ENCODE measurements around the gene APC.
A peak's percentile ranks its signal among the peaks of the same experiment; 100 is the strongest.
"Not testable (repeated sequence)": the region's sequence is repeated elsewhere in the genome, so short reads cannot be mapped to it uniquely, and the experiment has no call there.

Gene APC

DNA sequence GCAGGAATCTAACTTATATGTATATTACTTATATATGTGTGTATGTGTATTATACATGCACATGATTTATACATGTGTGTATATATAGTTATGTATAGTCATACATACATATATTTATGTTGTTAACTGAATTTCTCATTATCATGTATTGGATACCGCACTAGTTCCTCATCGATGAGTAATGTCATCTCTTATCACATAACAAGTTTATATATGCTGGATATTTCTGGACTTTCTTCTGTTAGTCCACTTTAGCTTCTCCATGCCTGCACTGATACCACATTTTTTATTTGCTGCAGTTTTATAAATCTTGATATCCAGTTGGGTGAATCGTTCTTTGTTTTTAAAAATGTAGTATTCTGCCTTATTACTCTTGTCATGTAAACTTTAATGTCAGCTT lies 50.2 kb downstream of the APC start:
- no peak for DNase-seq

DNA sequence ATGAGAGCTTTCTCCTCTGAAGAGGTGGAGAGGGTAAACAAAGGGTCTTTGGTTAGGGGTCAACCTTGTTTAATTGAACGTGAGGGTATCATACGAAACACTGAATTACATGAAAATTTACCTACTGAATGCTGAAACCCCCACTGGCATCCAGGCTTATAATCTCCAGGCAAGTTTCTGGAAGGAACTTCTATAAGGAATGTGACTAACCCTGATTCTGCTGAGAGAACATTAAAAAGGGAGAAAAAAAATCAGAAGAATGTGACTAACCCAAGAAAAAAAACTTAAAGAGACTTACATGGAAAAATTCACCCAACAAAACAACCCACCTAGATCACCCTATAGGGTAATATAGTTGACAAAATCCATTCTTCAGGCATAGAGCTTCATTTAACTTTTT lies 55.5 kb downstream of the APC start:
- DNase-seq, result no peak

DNA sequence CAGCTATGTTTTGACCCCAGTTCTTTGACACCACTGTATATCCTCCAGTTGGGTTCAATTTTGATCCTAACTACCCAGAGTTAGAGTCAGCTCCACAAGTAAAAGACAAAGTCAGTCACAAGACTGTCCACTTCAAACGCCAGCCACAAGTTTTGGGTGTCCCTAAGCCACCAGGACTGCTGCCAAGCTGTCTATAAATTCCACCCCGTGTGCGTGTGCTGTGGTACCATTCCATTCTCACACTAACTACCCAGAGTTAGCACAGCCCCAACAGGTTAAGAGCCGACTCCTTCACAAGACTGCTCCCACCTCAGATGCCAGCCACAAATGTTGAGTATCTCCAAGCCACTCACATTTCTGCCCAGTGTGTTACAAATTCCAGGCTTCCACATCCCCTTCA lies 56.7 kb downstream of the APC start:
- DNase-seq, result no peak

DNA sequence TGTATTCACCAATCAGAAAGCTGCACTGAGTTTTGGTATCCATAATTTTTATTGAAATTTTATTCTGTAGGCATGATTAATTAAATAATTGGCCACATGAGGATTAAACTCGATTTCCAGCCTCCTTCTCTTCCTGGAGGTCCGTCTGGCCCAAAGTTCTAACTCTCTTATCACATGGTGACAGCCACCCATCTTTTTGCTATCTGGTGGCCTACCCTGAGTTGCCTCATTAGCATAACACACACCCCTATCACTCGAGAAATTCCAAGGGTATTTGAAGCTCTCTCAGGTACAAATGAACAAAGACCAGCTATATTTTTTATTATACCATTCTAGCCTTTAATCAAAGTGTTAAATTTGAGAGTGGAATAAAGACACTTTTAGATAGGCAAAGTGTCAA lies 57.7 kb downstream of the APC start:
- no peak for DNase-seq

DNA sequence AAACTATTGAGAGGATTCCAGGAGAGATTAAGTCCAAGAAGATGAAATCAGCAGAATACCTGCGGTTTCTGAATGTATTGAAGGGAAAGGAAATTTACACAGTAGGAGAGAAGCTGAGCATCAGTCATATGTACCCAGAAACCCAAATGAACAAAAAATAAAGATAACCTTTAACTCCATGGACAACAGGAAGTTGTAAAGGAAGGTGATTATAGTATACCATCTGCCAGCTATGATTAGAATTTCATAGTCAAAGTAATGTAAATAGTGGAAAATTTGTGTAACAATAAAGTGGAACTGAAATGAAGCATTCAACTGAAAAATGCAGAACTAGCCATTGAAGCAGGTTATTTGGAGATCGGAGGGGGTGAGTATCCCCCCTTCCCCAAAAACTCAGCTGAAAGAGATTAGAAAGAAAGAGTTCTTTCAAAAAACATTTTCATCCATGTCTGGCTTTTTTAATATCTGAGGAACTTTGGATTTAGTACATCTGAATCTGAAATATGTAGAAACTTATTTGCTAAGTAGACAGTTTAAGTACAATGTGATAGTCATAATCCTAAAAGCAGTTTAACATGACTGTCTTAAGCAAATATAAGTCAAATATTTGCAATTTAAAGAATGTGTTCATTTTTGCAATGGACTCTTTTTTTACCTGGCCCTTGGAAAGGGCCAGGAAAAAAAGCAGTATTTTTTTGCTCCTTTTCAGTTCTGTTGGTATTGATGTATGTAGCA lies 58.4 kb downstream of the APC start:
- no peak for DNase-seq

DNA sequence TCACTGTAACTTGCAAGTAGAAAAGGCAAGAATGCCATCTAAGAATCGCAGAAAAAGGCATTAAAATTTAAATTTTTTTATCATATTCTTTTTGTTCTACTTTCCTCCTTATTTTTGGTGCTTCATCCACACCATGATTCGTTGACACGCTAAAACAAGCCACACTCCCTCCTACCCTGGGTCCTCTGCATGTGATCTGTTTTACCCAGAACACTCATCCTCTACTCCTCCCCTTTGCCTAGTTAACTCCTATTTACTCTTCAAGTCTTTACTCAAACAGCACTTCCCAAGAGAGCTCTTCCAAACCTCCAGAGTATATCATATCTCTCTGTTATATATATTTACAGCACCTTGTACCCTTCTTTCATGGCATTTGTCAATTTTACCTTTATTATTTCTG lies 62.0 kb downstream of the APC start:
- DNase-seq, result no peak

DNA sequence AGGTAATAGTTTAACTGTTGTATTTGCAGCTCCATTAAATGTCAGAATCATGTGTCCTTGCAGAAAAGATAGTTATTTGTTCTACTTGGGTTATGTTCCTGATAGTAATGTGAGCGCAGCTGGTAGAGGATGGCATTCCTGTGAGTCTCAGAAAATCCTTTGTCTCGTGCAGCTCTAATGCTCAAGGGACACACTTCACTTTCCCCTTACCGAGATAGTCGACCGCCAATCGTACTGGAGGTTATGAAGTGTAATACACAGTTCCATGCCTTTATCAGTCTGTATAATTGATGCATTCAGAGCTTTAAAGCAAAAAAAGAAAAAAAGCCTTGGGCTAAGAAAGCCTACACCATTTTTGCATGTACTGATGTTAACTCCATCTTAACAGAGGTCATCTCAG lies 63.2 kb downstream of the APC start:
- DNase-seq, result no peak

DNA sequence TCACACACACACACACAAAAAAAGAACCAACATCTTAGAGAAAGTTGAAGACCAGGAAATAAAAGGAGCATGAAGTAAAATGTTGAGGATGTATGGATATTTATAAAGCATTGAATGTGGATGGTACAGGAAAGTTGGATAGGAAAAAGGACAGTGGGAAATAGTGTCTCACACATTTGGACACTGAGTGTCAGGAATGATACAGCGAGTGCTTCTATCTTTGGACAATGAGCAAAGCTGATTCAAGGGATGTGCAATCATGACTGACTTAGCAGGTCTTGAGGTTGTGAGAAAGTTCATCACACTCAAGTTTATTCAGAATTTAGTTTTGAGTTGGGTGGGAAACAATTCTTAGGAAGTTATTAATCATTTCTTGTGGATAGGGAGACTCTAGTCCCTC lies 73.3 kb downstream of the APC start:
- no peak for DNase-seq

DNA sequence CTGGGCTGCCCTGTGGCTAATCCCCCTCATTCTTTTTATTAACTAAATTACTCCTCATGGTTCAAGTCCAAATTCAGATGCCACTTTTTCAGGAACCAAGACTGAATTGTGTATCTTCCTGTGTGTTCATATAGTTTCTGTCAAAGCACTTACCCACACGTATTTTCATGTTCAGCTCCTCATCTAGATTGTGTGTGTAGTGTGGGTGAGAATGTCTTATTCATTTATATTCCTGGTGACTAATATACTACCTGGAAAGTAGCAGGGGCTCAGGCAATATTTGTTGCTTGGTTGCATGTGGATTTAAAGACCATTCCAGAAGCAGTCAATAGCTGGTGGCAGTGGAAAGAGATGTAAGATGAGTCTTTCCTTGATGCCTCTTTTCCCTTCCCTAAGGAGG lies 74.9 kb downstream of the APC start:
- DNase-seq, result no peak

DNA sequence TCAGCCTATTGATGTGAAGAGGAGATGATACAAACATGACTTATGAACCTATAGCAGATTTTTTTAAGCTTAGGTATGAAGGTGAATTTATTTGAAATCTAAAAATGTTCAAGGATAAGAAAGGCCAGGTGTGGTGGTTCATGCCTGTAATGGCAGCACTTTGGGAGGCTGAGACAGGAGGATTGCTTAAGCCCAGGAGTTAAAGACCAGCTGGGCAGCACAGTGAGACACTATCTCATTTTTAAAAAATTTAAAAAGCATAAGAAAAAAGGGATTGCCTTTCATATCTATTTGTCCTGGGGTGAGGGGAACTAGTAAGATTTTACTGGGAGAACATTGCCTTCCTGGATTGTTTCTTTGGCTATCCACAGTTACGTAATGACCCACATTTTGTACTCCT lies 82.6 kb downstream of the APC start:
- no peak for DNase-seq

DNA sequence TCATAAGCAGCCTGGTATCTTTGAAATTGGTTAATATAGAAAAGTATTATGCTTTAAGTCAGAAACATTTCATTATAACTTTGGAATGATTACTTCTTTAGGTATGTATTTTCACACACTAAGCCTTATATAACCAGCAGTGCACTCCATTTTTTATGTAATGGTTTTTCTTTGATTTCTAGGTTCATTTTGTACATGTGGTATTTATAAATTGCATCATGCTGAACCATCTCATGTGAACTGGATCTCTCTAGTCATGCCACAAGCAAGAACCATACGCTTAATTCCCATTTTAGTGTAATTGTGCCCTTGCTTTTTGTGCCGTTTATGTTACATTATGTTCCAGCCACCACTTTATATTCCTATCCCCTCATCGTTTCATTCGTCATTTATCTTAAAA lies 84.8 kb downstream of the APC start:
- no peak for DNase-seq

DNA sequence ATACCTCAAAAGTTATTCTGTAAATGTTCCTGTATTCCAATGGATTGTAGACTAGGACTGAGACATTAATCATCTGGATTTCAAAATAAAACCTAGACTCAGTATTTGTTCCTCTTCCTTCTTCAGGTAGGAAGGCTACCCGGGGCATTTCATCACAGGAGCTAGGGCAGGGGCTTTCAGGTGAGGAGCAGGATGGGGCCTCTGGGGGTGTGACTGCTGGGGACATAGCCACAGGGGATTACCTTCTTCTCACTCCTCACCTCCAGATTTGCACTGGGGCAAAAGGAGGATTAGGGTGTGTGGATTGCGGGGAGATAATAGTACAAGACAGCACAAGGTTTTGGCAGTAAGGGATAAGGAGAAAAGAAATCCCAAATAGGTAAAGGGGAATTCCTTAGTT lies 85.5 kb downstream of the APC start:
- no peak for DNase-seq

DNA sequence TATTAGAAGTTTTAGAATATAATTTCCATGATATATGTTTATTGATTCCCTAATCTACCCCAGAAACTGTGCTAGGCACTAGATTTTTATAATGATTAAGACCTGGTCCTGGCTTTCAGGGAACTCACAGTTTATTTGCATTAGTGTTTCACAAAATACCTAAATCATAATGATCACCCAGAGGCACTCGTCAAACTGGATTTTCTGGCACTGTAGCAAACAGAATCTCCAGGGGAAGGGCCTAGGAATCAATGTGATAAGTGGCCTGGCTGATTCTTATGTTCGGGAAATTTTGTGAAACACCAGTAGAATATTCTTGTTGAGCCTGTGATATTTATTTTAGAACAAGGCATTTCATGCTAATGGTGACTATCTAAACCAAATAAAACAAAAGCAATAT lies 86.0 kb downstream of the APC start:
- no peak for DNase-seq

DNA sequence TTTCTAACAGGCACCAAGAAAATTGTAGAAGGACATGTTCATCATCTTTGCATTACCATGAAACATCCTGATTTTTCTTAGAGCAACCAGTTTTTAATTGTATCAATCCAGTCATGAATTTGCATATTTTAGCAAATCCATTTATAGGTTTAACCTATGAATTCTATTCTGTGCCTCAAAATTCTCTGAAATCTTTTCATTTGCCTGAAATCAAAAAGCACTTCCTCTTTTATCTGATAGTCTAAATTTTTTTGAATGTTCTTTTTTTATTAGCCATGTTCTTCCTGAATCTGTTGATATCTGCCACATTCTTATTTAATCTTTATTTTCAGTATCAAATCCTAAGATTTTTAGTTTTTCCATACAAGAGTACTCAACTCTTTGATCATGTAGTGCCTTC lies 86.5 kb downstream of the APC start:
- DNase-seq, result no peak

DNA sequence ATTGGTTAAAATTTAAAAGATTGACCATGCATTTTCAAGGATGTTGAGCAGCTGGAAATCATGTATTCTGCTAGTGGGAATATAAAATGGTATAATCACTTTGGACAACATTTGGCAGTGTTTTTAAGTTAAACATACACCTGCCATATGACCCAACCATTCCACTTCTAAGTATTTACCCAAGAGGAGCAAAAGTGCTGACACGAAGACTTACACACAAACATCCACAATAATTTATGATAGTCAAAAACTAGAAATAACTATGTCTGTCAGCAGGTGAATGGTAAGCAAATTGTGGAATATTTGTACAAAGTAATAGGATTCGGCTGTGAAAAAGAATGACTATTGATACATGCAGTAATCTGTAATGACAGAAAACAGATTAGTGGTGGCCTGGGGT lies 92.7 kb downstream of the APC start:
- no peak for DNase-seq

DNA sequence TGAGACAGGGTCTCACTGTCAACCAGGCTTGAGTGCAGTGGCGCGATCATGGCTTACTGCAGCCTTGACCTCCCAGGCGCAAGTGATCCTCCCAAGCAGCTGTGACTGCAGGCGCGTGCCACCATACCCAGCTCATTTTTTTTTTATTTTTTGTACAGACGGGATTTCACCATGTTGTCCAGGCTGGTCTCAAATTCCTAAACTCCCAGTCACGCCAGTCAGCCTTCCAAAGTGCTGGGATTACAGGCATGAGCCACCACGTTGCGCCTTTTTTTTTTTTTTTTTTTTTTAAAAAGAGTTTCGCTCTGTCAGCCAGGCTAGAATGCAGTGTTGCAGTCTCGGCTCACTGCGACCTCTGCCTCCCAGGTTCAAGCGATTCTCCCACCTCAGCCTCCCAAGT lies 96.3 kb downstream of the APC start:
- DNase-seq, result no peak

DNA sequence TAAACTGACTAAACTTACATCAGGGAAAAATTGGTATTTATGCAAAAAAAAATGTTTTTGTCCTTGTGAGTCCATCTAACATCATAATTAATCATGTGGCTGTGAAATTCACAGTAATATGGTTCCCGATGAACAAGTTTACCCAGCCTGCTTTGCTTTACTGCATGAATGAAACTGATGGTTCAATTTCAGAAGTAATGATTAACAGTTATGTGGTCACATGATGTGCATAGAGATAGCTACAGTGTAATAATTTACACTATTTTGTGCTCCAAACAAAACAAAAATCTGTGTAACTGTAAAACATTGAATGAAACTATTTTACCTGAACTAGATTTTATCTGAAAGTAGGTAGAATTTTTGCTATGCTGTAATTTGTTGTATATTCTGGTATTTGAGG lies 106.8 kb downstream of the APC start:
- no peak for DNase-seq

DNA sequence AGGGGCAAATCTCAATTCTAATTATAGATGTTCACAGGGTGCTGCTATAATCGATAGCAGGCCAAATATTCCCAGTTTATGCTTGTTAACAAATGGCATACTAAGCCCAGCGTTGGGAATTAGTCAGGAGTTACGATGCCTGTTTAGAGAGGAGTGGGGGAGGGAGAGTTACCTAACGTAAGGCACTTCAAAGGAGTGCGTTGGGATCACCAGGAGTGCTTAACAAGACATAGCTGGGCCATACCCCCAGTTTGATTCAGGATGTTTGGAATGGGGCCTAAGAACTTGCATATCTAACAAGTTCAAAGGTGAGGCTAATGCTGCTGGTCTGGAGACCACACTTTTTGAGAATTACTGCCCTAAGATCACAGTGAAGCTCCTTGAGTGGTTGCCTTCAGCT lies 108.9 kb downstream of the APC start:
- no peak for DNase-seq

DNA sequence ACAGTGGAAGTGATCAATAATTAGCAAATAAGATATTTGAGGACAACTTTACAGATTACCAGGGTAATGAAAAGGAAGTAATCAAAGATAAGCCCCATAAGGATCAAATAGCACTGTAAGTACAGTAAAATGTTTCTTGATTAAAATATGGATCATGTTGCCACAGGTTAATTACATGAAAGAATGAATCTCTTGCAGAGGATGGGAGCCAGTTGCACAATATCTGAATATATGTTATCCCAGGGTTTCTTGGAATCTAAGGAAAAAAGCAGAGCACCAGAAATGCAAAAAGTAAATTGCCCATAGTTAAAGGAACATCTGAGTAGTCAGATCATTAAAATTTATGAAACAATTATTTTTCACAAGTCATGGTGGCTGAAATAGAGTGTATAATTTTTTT lies 109.6 kb downstream of the APC start:
- DNase-seq, result no peak

DNA sequence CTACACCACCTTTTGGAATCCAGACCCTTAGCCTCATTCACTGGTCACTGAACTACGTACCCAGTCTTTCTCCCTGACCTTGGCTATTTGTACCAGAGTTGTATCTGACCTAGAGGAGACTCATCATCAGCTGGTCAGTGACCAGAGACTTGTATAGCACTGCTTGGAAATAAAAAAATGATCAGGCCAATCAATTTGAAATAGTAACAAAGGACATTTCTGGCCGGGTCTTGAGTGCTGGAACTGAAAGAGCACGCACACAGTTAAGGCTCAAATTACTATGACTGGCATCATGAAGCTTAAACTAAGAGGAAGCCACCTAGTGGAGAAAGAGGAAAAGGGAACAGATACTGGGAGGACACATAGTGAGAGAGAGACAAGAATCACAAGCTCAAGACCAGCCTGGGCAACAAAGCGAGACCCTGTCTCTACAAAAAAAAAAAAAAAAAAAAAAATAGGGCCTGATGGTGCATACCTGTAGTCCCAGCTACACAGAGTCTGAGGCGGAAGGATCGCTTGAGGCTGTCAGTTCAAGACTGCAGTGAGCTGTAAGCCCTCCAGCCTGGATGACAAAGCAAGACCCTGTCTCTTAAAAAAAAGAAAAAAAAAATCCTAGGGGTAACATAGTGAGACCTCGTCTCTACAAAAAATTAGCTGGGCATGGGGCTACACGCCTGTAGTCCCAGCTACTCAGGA lies 110.6 kb downstream of the APC start:
- DNase-seq, result peak in 1 of 2 donors; percentile 60

DNA sequence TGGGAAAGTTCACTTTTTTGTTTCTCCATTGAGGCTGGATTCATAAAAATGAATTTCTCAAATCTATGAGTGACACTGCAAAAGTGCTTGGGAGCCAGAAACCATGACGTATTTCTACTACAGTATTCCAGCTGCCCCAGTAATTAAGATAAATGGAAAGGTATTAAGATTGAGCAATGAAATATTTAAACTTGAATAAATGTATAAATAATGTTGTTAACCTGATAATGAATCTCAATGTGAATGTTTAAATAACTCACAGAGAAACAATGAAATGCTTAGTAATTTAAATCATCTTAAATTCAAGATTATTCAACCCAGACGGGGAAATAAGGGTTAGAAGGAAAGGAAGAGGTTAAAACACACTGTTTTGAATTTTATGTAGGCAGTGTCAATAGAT lies 112.2 kb downstream of the APC start:
- DNase-seq, result no peak

DNA sequence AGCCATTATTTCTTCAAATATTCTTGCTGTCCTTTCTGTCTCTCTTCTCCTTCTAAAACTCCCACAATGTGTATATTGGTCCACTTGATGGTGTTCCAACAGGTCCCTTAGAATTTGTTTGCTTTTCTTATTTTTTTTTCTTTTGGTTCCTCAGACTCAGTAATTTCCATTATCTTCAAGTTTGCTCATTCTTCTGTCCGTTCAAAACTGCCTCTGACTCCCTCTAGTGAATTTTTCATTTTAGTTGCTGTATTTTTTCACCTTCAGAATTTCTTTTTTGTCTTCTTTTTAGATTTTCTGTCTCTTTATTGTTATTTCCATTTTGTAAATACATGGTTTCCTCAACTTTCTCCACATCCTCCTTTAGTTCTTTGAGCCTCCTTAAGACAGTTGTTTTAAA lies 117.0 kb downstream of the APC start:
- no peak for DNase-seq

DNA sequence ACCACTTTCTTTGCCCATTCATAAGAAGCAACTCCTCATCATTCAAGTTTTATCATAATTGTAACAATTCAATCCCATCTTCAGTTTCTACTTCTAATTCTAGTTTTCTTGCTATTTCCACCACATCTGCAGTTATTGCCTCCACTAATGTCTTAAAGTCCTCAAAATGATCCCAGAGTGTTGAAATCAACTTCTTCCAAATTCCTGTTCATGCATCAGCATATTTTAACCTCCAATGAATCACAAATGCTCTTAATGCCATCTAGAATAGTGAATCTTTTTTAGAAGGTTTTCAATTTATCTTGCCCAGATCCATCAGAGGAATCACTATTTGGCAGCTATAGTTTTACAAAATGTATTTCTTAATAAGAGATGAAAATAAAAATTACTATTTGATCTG lies 120.2 kb downstream of the APC start:
- no peak for DNase-seq

DNA sequence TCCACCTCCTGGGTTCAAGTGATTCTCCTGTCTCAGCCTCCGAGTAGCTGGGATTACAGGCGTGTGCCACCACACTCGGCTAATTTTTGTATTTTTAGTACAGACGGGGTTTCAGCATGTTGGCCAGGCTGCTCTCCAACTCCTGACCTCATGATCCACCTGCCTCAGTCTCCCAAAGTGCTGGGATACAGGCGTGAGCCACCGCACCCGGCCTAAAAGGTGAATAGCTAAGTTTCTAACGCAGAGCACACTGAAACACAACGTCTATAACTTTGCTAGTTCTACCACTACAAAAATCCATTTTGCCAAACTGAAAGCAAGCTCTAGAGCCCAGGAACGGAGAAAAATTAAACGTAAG lies 122.9 kb downstream of the APC start:
- DNase-seq, result not testable (repeated sequence)

Data from CD4-positive, alpha-beta T cell treated with Interleukin-1 beta for 1 hour (primary cell).